ENCODE data around the gene SIAE. TPM values are rescaled to one million over a fixed set of nuclear protein-coding genes. Genes with fewer than 3 reads are reported as not detected.

The SIAE gene
- total and polyA plus RNA-seq, 2 donors from 2014 or later: 53.2 to 59.7 TPM

GRCh38 chr11:124681421-124681820 is 7.9 kb upstream of the SIAE start:
- TF ChIP-seq CTCF (IDR thresholded peaks at IDR 0.05; ENCODE audit: borderline replicate concordance, extremely low read depth, insufficient read depth): no peak
- Histone ChIP-seq H3K36me3 (ENCODE audit: control insufficient read depth in 2 of 3, insufficient read depth in 3 of 3, low read length in 3 of 3) (no peaks in the 10 kb centered on the region), H3K27me3 (ENCODE audit: control insufficient read depth, insufficient read depth, low read length) (no peaks in the 10 kb centered on the region), H3K4me1 (ENCODE audit: control insufficient read depth in 2 of 3, insufficient read depth in 2 of 3, low read depth in 1 of 3, low read length in 3 of 3) (no peaks in the 10 kb centered on the region), H3K9ac (ENCODE audit: low read length in 3 of 3) (no peak overlapping the region), H3K27ac (ENCODE audit: low read depth in 2 of 2, low read length in 2 of 2) (no peak overlapping the region), H3K4me3 (ENCODE audit: low read length in 3 of 3) (no peak overlapping the region), H3K9me3 (ENCODE audit: control insufficient read depth in 2 of 3, insufficient read depth in 1 of 3, low read length in 3 of 3) (peaks cover 0 to 6% (median 0%) of the 10 kb centered on the region in 3 donors)
- DNase-seq: no peak
- intact Hi-C loops (cut with DNase I): no loop called here
- FAIRE-seq: peak; percentile 73

DNA sequence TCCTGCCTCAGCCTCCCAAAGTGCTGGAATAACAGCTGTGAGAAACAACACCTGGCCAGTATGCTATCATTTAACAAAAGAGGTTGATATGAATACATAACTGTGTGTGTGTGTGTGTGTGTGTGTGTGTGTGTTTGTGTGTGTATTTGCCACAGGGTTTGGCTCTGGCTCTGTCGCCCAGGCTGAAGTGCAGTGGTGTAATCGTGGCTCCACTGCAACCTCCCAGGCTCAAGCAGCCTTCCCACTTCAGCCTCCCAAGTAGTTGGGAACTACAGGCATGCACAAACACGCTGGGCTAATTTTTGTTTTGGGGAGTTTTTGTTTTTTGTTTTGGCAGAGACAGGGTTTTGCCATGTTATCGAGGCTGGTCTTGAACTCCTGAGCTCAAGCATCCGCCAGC is 4.9 kb upstream of the SIAE start:
- peaks cover 0 to 6% (median 0%) of the 10 kb centered on the region in 3 donors for H3K9me3 ChIP-seq (ENCODE audit: control insufficient read depth in 2 of 3, insufficient read depth in 1 of 3, low read length in 3 of 3)
- H3K27ac ChIP-seq (ENCODE audit: low read depth in 2 of 2, low read length in 2 of 2): no peak overlapping the region
- intact Hi-C loops (cut with DNase I): no loop called here
- H3K4me3 ChIP-seq (ENCODE audit: low read length in 3 of 3): no peak overlapping the region
- no peak for FAIRE-seq
- H3K27me3 ChIP-seq (ENCODE audit: control insufficient read depth, insufficient read depth, low read length): no peaks in the 10 kb centered on the region
- peaks cover 2 to 6% (median 4%) of the 10 kb centered on the region in 3 donors for H3K4me1 ChIP-seq (ENCODE audit: control insufficient read depth in 2 of 3, insufficient read depth in 2 of 3, low read depth in 1 of 3, low read length in 3 of 3)
- no peaks in the 10 kb centered on the region for H3K36me3 ChIP-seq (ENCODE audit: control insufficient read depth in 2 of 3, insufficient read depth in 3 of 3, low read length in 3 of 3)
- H3K9ac ChIP-seq (ENCODE audit: low read length in 3 of 3): no peak overlapping the region
- no peak for DNase-seq
- TF ChIP-seq CTCF (IDR thresholded peaks at IDR 0.05; ENCODE audit: borderline replicate concordance, extremely low read depth, insufficient read depth): no peak

DNA sequence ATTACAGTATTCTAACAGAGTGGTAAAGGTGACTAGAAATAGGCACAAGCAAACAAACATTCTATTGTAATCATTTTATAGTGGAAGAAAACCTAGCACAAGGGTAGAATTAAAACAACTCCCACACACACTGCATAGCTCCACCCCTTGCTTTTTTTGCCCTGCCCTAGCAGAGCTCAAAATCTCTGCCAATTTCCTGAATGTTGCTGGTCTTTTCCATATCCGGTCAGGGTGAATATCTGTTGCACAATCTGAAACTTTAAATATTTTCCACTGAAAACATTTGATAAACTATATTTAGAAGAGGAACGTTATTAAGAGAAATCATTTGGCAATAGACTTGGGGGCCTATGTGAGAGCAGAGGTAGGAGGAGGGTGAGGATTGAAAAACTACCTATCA is 2.8 kb upstream of the SIAE start:
- no peak overlapping the region for H3K9ac ChIP-seq (ENCODE audit: low read length in 3 of 3)
- no peak overlapping the region for H3K4me3 ChIP-seq (ENCODE audit: low read length in 3 of 3)
- H3K27me3 ChIP-seq (ENCODE audit: control insufficient read depth, insufficient read depth, low read length): no peaks in the 10 kb centered on the region
- peaks cover 2 to 7% (median 6%) of the 10 kb centered on the region in 3 donors for H3K4me1 ChIP-seq (ENCODE audit: control insufficient read depth in 2 of 3, insufficient read depth in 2 of 3, low read depth in 1 of 3, low read length in 3 of 3)
- no peaks in the 10 kb centered on the region for H3K36me3 ChIP-seq (ENCODE audit: control insufficient read depth in 2 of 3, insufficient read depth in 3 of 3, low read length in 3 of 3)
- DNase-seq (peak in 1 of 5 donors; percentile 4), FAIRE-seq (peak; percentile 49)
- intact Hi-C loops (cut with DNase I): no loop called here
- peak overlapping the region in 1 of 2 donors; percentile 9 for H3K27ac ChIP-seq (ENCODE audit: low read depth in 2 of 2, low read length in 2 of 2)
- no peak for TF ChIP-seq CTCF (IDR thresholded peaks at IDR 0.05; ENCODE audit: borderline replicate concordance, extremely low read depth, insufficient read depth)
- no peaks in the 10 kb centered on the region for H3K9me3 ChIP-seq (ENCODE audit: control insufficient read depth in 2 of 3, insufficient read depth in 1 of 3, low read length in 3 of 3)

- no peak for DNase-seq
- H3K4me1 ChIP-seq (ENCODE audit: control insufficient read depth in 2 of 3, insufficient read depth in 2 of 3, low read depth in 1 of 3, low read length in 3 of 3): peaks cover 2 to 7% (median 6%) of the 10 kb centered on the region in 3 donors
- peak overlapping the region in 1 of 3 donors; percentile 15 for H3K9ac ChIP-seq (ENCODE audit: low read length in 3 of 3)
- no peaks in the 10 kb centered on the region for H3K9me3 ChIP-seq (ENCODE audit: control insufficient read depth in 2 of 3, insufficient read depth in 1 of 3, low read length in 3 of 3)
- no peaks in the 10 kb centered on the region for H3K36me3 ChIP-seq (ENCODE audit: control insufficient read depth in 2 of 3, insufficient read depth in 3 of 3, low read length in 3 of 3)
- intact Hi-C loops (cut with DNase I): loop anchor here (5.0 kb wide), 1 partner anchor 88 kb away; the partner anchor contains the start of gene ESAM
- FAIRE-seq: no peak
- TF ChIP-seq CTCF (IDR thresholded peaks at IDR 0.05; ENCODE audit: borderline replicate concordance, extremely low read depth, insufficient read depth): no peak
- H3K27ac ChIP-seq (ENCODE audit: low read depth in 2 of 2, low read length in 2 of 2): peak overlapping the region in 1 of 2 donors; percentile 64
- peak overlapping the region; percentile 72 to 87 (median 72) for H3K4me3 ChIP-seq (ENCODE audit: low read length in 3 of 3)
- no peaks in the 10 kb centered on the region for H3K27me3 ChIP-seq (ENCODE audit: control insufficient read depth, insufficient read depth, low read length)
These were observed 1.0 kb upstream of the SIAE start for GRCh38 chr11:124674571-124674970.
